ENCODE data around the gene ADGRD2.

DNA sequence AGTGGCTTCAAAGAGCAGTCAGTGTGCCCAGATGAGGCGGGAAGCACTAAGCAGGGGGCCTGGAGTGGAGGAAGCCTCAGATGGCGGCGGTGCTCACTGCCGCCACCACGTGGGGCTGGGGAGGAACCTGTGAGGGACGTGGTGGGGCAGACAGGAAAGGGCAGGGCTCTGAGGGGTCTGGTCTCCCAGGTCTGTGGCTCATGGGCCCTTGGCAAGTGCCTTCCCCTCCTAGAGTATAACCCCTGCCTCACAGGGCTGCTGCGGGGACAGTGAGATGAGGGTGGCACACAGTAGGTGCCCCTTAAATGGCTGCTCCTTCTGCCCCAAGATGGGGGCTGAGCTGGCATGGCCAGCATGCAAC, 30.4 kb downstream of the ADGRD2 start:
- TF ChIP-seq, protein P1, sequence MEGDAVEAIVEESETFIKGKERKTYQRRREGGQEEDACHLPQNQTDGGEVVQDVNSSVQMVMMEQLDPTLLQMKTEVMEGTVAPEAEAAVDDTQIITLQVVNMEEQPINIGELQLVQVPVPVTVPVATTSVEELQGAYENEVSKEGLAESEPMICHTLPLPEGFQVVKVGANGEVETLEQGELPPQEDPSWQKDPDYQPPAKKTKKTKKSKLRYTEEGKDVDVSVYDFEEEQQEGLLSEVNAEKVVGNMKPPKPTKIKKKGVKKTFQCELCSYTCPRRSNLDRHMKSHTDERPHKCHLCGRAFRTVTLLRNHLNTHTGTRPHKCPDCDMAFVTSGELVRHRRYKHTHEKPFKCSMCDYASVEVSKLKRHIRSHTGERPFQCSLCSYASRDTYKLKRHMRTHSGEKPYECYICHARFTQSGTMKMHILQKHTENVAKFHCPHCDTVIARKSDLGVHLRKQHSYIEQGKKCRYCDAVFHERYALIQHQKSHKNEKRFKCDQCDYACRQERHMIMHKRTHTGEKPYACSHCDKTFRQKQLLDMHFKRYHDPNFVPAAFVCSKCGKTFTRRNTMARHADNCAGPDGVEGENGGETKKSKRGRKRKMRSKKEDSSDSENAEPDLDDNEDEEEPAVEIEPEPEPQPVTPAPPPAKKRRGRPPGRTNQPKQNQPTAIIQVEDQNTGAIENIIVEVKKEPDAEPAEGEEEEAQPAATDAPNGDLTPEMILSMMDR (IDR thresholded peaks at IDR 0.05): no peak
- TF ChIP-seq POLR2A (IDR thresholded peaks at IDR 0.05): no peak
